Brain pericyte (primary cell): ENCODE data around the gene GPR160.

ENCODE experiments used
- DNase-seq: peaks from one replicate; pipeline ENCODE4 v3.0.0-alpha.2; 2012; ENCODE audit warnings: low read depth, low spot score

Gene GPR160

GRCh38 chr3:170064108-170064507, 26.3 kb downstream of the GPR160 start:
- no peak for DNase-seq

GRCh38 chr3:170075441-170076091, 37.8 kb downstream of the GPR160 start:
- no peak for DNase-seq

GRCh38 chr3:170076715-170077238, 39.0 kb downstream of the GPR160 start:
- DNase-seq, result no peak

GRCh38 chr3:170077361-170077760, 39.6 kb downstream of the GPR160 start:
- DNase-seq, result no peak

GRCh38 chr3:170078620-170079281, 41.0 kb downstream of the GPR160 start:
- no peak for DNase-seq

GRCh38 chr3:170079536-170080165, 41.9 kb downstream of the GPR160 start:
- no peak for DNase-seq

GRCh38 chr3:170080605-170081004, 42.8 kb downstream of the GPR160 start:
- no peak for DNase-seq

- no peak for DNase-seq
These were observed 43.4 kb downstream of the GPR160 start for GRCh38 chr3:170081079-170081741.

- DNase-seq, result no peak
These were observed 45.5 kb downstream of the GPR160 start for GRCh38 chr3:170083343-170083742.

- DNase-seq, result no peak
These were observed 47.6 kb downstream of the GPR160 start for GRCh38 chr3:170085396-170085795.

- no peak for DNase-seq
These were observed 52.2 kb downstream of the GPR160 start for GRCh38 chr3:170089862-170090600.

- DNase-seq, result no peak
These were observed 52.8 kb downstream of the GPR160 start for GRCh38 chr3:170090601-170090981.

- DNase-seq, result no peak
These were observed 55.1 kb downstream of the GPR160 start for GRCh38 chr3:170092907-170093306.

- DNase-seq, result no peak
These were observed 58.0 kb downstream of the GPR160 start for GRCh38 chr3:170095771-170096170.

- no peak for DNase-seq
These were observed 58.5 kb downstream of the GPR160 start for GRCh38 chr3:170096342-170096741.

- no peak for DNase-seq
These were observed 61.0 kb downstream of the GPR160 start for GRCh38 chr3:170098753-170099152.

- no peak for DNase-seq
These were observed 63.1 kb downstream of the GPR160 start for GRCh38 chr3:170100944-170101343.

- no peak for DNase-seq
These were observed 64.6 kb downstream of the GPR160 start for GRCh38 chr3:170102431-170102830.

- no peak for DNase-seq
These were observed 70.1 kb downstream of the GPR160 start for GRCh38 chr3:170107941-170108340.

GRCh38 chr3:170108955-170109354, 71.2 kb downstream of the GPR160 start:
- DNase-seq, result no peak

GRCh38 chr3:170109579-170110293, 71.9 kb downstream of the GPR160 start:
- no peak for DNase-seq
